Cardiac septum (tissue), 1 donor: Measurements from ENCODE around the gene ZSCAN31. TPM values are rescaled to one million over a fixed set of nuclear protein-coding genes. Genes with fewer than 3 reads are reported as not detected.

Experiments
- DNase-seq: peaks from one replicate; pipeline ENCODE4 v3.0.0-alpha.2; 2020; ENCODE audit warnings: low spot score
- intact Hi-C: fragments of 100-400 bp; cut with DNase I; formaldehyde crosslinking; loops from one replicate; pipeline ENCODE4 v1.14.0; 2022
- total RNA-seq: library from RNA; stranded (reverse); fragmentation: NEBNext Ultra II Directional; extraction: Animal tissue kit (Norgen Biotek cat#: 25700); gene quantifications from one replicate; pipeline ENCODE4 v1.2.1, GENCODE V29; 2021
- donor health status: DM: no; HTN: no; CAD: no.

Gene ZSCAN31
- total RNA-seq, 1 donor from 2014 or later, result 7.1 TPM

DNA sequence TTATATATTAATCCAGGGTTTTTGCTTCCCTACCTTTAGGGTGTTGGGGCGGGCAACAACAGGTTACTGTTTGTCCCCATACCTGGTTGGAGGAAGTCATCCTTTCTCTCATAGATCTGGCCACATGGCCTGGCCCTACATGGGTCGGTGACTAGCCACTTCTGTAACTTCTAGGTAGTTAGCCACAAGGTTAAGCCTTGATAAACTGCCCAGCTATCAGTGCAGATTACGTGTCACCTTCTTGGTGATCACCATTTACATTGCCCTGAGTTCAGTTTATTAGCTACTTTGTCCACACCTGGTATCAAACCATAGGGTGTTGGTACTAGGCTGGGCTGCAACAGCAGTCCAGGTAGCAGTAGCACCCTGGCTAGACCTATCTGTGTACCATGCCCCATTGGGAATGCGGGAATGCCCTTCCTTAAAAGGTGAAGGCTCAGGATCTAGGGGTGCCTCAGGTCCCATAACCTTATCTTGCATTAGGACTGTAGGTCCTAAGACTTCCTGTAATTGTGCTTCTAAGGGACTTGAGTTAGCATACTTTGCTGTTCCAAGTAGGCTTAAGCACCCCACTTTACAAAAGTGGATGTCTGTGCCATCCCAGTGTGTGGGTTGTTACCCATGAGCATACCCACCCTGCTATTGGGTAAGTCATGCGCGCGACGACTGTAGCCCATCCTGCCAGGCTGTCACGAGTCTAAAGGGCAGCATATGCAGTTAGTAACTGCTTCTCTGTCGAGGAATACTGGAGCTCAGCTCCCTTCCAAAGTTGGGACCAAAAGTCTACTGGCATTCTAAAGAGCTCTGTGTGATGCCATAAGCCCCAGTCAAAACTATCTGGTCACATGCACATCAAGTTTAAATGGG, 19.0 kb upstream of the ZSCAN31 start:
- DNase-seq, result no peak
- intact Hi-C loops, result loop anchor here (5.0 to 10.0 kb wide), 3 partner anchors 103 to 223 kb away; partner anchors contain the start of genes ZKSCAN4 and ZSCAN9

DNA sequence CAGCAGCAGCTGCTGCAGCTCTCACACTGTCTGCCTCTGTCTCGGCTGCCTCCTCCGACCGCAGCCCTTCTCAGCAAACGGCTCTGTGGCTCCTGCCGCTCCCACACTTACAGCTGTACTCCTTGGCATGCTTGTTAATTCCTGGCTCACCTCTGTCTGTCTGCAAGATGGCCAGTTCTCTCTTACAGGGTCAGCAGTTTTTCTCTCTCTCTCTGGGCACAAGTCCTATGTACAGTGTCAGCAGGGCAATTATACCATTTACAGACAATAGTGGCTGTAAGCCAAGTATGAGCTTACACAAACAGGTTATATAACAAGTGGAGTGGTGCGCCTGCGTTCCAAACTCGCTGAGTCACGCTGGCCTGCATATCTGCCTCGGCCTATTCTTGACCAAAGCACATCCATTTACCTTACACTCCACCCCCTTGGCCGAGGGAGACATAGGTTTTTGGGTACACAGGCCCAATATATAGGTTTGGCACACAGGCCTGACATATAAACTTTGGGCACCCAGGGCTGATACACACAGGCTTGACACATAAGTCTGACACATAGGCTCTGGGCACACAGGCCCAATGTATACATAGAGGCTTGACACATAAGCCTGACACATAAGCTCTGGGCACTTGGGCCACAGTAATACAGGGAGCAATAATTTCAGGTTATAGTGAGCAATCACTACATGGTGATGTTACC, 18.2 kb upstream of the ZSCAN31 start:
- peak; percentile 86 for DNase-seq
- intact Hi-C loops, result loop anchor here (10.0 kb wide), 1 partner anchor 129 kb away; the partner anchor contains the start of gene ZSCAN9

DNA sequence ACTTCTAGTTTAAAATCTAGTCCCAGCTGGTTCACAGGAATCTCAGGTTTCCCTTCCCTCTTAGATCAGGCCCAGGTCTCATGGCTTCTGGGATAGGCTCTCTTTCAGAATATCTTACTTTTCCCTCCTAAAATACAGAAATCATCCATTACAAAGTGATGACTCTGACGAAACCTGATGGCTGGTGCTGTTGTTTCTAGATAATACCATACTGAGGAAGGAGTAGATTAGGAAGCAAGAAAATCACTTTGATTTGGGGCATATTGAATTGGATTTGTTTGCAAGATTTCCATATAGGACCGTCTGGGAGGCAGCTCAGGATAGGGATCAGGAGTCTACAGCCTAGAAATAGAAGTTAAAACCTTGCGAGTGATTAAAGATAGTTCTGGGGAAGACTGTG, 17.4 kb upstream of the ZSCAN31 start:
- intact Hi-C loops, result loop anchor here (10.0 kb wide), 1 partner anchor 129 kb away; the partner anchor contains the start of gene ZSCAN9

DNA sequence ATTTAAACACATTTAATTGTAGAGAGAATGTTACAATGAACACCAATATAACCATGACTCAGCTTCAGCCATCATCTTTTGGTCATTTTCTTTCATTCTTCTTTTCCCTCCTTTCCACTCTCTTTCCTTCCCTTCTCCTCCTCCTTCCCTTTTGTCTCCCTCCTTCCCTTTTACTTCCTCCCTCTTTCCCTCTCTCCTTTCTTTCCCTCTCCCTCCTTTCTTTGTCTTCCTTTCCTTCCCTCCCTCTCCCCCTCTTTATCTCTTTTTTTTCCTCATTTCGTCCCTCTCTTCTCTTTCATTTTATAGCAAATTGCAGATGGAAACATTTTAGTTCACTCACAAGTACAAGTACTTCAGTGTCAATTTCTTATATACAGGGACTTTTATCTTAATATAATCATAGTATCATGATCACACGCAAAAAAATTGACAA, 15.6 kb upstream of the ZSCAN31 start:
- intact Hi-C loops, result loop anchor here (2.0 to 10.0 kb wide), 4 partner anchors 15 to 127 kb away; partner anchors contain the start of genes PGBD1, ZSCAN26, ZSCAN31 and ZSCAN9
- DNase-seq, result no peak

More for the DNA sequence above, 17.4 kb upstream of the ZSCAN31 start:
- DNase-seq, result no peak

DNA sequence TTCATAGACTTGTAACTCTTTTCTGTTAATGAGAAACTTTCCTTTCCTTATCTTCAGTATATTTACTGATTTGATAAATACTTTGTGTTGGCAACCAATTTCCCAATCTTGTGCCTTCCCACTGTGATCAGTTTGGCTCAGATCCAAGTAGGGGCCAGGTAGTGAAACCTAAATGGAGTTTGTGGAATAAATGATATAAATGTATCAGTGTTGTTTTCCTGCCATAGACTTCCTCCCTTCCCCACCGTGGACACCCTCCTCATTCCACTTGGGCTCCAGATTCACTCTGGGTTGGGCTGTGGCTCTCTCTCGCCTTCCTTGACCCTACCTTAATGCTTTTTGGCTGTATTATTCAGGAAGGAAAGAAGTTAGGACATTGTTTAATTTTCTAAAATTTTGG, 15.1 kb upstream of the ZSCAN31 start:
- DNase-seq, result no peak

DNA sequence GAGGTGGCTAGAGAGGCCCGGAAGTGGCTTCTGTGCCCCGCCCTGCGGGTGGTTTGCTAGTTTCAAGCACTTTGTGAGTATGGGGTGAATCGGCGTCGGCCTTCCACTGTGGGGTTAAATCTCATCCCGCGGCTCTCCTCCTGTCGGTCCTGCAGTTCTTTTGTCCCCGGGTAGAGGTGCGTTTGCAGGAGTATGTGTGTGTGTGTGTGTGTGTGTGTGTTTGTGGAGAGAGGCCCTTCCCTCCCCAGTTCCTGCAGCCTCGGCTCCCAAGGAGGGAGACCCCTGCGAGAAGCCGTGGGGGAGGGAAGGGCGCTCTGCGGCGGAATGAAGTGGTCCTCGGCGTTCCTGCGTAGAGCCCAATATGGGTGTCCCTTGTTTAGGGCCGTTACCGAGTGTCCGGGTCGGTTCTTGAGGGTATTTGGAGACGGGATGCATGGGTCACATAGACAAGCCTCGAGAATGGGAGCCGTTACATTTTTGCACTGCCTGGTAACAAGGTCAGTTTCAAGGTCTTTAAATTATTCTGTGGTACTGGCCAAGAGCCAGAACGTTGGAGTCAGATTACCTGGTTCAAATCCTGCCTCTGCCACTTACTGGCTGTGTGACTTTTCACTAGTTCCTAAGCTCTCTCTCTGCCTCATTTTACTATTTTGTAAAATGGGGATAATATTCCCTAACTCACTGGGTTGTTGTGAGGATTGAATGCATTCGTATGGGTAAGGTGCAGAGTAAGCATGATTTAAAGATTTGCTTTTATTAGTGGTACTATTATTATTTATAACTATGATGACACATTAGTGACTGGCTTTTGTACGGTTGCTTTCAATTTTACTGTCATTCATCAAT, 14.2 kb upstream of the ZSCAN31 start, which contains the start of gene ZKSCAN3:
Gene ZKSCAN3 (plus strand): TSS at position 56 of the 846 bp plus-strand sequence. CDS start 9,640 bp downstream, outside the sequence.
- DNase-seq, result peak; percentile 96
- intact Hi-C loops, result loop anchor here (2.0 to 10.0 kb wide), 4 partner anchors 13 to 125 kb away; partner anchors contain the start of genes PGBD1, ZSCAN26, ZSCAN31 and ZSCAN9

More for the DNA sequence above, 15.1 kb upstream of the ZSCAN31 start:
- intact Hi-C loops, result loop anchor here (2.0 to 10.0 kb wide), 4 partner anchors 14 to 126 kb away; partner anchors contain the start of genes PGBD1, ZSCAN26, ZSCAN31 and ZSCAN9

DNA sequence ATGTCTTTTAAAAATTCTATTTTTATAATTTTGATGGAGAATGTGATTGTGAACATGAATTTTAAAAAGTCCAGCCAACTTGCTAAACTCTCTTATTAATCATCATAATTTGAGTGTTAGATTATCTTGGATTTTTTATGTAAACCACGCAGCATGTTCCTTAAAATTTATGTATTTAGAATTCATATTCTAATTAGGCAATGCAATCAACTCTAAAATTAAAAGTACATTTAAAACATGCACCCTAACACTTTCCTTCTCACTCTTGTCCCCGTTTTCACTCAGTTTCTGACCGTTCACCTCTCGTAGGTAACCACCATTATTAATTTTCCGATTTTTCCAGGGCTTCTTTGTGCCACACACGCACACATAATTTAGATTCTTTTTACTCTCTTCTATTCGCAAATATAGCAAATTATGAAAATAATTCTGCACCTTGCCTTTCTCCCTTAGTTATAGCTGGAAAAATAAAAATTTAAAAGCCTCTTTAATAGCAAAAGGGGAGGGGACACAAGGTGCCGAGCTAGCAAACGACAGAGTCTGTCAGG, 13.5 kb upstream of the ZSCAN31 start:
- no peak for DNase-seq
- intact Hi-C loops, result no loop called here

DNA sequence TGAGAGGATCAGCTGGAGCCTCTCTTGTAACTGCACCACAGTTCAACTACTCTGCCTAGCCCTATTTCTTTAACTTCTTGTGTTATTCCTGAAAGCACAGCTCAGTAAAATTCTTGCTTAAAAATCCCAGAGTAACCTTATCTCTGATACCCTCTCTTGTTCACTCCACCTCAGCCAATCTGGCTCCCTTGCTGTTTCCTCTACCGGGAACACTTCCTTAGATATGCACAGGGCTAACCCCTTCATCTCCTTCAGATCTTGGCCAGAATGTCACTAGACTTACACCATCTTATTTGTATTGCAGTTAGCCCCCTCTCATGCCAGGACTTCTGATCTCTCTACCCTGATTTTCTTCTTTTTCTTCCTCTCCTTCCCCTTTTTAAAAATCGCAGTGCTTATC, 11.2 kb upstream of the ZSCAN31 start:
- DNase-seq, result no peak
- intact Hi-C loops, result no loop called here

DNA sequence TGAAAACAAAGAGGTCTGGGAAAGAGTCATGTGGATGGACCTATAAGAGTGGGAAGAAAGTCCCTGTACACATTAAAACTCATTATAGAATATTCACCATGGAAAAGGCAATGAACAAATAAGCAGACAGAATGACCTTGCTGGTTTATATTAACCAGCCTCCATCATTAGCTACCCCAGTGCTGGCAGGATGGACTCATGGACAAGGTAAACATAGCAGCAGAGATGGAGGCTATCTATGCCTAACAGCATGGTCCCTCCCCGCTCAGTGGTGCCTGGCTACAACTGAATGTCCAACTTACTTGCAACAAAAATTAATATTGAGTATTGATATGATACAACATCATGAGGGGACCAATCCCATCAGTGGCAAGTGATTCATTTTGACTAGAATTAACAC, 9.3 kb upstream of the ZSCAN31 start:
- DNase-seq, result no peak
- intact Hi-C loops, result no loop called here

DNA sequence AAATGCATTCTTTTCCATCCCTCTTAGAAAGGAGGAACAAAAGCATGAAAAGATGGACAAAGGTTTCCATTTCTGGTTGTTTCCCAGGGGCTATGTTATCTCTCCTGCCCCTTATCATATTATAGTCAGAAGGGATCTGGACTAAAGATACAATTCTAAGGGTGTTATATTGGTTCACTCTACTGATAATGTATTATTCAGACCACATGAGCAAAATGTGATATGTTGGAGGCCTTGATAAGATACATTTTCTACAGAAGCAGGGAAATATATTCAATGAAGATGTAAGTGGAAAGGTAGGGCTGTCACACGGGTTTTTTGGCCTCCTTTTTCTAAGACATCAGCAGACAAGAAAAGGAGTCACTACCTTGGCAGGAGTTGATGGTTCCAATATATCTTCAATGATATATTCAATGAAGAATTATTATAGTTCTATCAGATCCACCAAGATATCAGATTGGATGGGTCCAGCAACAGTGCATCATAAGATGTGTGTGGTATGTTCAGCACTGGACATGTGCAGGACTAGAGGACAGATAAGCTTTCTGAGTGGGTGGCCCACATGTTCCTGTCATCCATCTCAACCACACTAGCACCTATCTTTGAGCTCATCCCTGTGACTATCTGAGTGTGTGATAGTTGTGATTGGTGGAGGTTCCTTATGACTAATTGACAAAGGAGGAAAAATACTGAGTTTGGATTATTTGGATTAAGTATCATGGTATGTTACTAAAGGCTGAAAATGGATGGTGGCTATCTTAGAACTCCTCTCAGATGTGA, 8.1 kb upstream of the ZSCAN31 start:
- intact Hi-C loops, result no loop called here
- DNase-seq, result no peak

DNA sequence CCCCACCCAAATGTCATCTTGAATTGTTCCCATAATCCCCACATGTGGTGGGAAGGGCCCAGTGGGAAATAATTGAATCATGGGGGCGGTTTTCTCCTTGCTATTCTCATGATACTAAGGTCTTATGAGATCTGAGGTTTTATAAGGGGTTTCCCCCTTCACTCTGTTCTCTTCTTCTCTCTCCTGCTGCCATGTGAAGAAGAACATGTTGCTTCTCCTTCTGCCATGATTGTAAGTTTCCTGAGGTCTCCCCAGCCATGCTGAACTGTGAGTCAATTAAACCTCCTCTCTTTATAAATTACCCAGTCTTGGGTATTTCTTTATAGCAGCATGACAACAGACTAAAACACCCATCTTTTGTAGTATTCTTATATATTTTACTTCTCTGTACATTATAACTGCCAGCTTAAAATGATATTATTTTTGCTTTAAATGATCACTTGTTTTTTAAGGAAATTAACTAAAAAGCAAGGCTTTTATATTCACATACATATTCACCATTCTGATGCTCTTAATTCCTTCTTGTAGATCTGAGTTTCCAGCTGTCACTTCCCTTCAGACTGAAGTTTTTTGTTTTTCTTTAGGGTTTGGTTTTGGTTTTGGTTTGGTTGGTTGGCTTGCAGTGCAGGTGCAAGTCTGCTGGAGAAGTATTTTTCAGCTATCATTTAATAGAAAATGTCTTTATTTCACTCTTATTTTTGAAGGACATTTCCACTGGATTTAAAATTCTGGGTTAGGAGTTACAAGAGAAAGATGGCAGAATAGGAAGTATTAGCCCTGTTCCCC, 4.6 kb upstream of the ZSCAN31 start:
- intact Hi-C loops, result no loop called here
- DNase-seq, result no peak

DNA sequence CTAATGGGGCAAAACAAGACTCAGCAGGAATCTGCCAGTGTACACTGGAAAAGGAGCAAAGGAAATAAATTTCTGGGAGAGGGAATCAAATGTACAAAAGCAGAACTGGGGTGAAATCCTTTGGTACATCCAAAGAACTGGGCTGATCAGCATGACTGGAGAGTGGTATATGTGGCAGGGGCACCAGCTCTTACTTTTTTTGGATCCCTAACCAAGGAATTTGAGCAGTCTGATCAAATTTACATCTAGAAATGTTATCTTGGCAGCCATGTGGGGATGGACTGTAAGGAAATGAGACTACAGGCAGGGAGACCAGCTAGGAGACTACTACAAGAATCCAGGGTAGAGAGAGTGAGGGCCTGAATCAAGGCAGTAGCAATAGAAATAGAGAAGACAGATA, 1.2 kb upstream of the ZSCAN31 start:
- no peak for DNase-seq
- intact Hi-C loops, result loop anchor here (2.0 to 10.0 kb wide), 4 partner anchors 14 to 952 kb away; partner anchors contain the start of genes ZNF391 and ZSCAN26

DNA sequence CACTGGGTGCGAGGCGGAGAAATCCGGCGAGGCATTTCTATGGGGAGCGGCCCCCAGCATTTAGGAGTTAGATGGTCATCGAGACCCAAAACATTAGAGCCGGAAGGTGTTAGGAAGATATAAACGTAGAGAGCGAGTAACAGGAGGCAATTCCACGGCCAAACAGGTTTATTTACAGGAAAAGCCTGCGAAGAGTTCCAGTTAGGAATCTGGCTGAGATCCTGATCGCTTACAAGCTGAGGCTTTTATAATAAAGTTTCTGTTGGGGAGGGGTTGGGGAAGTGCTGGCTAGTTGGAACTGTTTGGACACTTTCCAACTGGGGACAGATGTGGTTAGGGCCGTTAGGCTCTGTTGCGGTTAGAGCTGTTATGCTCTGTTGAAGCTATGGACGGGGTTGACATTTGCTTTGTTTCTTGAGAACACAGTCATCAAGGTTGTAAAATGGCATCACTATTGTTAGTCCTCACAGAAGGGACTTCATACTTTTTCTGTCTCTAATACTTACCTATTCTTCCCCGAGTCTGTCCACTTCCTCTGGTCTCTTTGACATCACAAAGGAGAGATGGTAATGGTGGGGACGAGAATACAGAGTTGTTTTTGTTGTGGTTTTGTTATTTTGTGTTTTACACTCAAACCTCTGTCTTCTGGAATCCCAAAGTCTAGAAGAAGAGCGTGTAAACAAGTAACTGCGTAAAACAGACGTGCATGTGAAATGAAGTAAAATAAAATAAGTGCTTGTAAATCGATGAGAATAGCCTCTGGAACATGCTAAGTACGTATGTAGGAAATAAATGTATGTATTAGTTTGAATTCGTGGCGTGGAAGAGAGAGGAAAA, 554 bp upstream of the ZSCAN31 start:
- DNase-seq, result no peak
- intact Hi-C loops, result loop anchor here (2.0 to 10.0 kb wide), 4 partner anchors 14 to 952 kb away; partner anchors contain the start of genes ZNF391 and ZSCAN26

DNA sequence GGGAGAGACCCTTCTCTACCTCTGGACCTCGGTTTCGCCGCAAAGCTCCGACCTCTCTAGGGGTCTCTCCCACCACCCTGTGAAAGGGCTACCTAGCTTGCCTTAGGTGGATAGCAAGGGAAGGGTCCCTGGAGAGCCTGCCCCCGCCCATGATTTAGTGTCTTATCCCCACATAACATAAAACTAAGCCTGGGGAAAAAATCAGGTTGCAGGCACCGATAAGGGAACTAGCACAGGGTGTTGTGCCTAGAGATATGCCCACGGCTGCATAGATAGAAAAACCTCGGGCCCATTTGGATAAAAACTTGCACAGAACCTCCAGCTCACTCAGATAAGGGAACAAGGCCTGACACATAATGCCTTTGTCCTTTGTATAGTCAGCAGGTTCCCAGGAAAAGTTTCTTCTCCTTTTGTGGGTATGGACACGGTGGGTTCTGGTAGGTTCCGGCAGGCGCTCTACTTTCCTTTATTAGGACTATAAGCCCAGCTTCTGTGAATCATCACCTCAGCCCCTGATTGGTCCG, 846 bp downstream of the ZSCAN31 start:
- DNase-seq, result no peak
- intact Hi-C loops, result loop anchor here (5.0 to 10.0 kb wide), 3 partner anchors 68 to 950 kb away; partner anchors contain the start of genes ZNF391 and ZSCAN26

DNA sequence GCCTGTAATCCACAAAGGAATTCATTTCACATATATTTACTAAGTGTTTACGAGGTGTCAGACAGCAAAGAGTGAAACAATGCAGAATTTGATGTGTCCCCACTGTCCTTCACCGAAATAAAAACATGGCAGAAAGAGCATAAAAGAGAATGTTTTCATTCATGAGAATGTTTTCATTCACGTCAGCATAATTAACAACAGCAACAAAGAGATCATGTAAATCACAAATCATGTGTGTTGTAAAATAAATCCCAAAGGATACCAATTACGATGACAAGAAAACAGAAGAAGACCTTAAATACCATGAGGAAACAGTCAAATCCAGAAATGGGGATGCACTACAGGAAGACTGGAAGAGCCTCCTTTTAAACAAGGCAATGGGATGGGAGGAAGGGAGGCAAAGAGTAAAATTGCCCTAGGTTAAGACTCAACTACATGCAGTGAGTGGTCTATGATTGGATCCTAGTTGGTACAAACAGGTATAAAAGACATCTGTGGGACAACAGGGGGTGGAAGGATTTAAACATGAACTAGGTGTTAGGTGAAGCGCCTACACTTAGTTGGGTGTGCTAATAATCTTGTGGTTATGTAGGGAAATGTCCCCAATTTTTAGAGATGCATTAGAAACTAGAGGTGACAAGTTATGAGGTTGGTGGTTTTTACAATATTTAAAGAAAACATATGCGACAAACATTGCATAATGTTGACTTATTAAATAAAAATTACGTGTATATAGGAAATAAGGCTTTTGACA, 1.5 kb downstream of the ZSCAN31 start:
- DNase-seq, result no peak
- intact Hi-C loops, result loop anchor here (5.0 to 10.0 kb wide), 3 partner anchors 67 to 950 kb away; partner anchors contain the start of genes ZNF391 and ZSCAN26
